Endothelial cell (in vitro differentiated cells): ENCODE data around the gene RRAS2. TPM values are rescaled to one million over a fixed set of nuclear protein-coding genes. Genes with fewer than 3 reads are reported as not detected.

ENCODE experiments used
- DNase-seq: peaks from one replicate; pipeline ENCODE4 v3.0.0; 2021; ENCODE audit warnings: low spot score
- H3K27ac Mint-ChIP-seq: one replicate; pipeline ENCODE4 v1.8.0; 2021; ENCODE audit warnings: mixed read lengths, inconsistent platforms; ENCODE audit not compliant: unreplicated experiment
- H3K27me3 Mint-ChIP-seq: one replicate; pipeline ENCODE4 v1.8.0; 2021; ENCODE audit warnings: mild to moderate bottlenecking, moderate library complexity, mixed read lengths, inconsistent platforms; ENCODE audit not compliant: unreplicated experiment
- H3K36me3 Mint-ChIP-seq: one replicate; pipeline ENCODE4 v1.8.0; 2021; ENCODE audit warnings: mild to moderate bottlenecking, low read depth, mixed read lengths, inconsistent platforms; ENCODE audit not compliant: unreplicated experiment
- H3K4me1 Mint-ChIP-seq: one replicate; pipeline ENCODE4 v1.8.0; 2021; ENCODE audit warnings: mild to moderate bottlenecking, mixed read lengths, inconsistent platforms; ENCODE audit not compliant: unreplicated experiment
- H3K4me3 Mint-ChIP-seq: one replicate; pipeline ENCODE4 v1.8.0; 2021; ENCODE audit warnings: mild to moderate bottlenecking, mixed read lengths, inconsistent platforms; ENCODE audit not compliant: unreplicated experiment
- H3K9me3 Mint-ChIP-seq: one replicate; pipeline ENCODE4 v1.8.0; 2021; ENCODE audit warnings: mixed read lengths, inconsistent platforms; ENCODE audit not compliant: unreplicated experiment
- CTCF ChIP-seq: fragments of 200-600 bp; sonication (generic); IDR thresholded peaks from one replicate; pipeline ENCODE4 v1.5.0; 2021; ENCODE audit warnings: antibody characterized with exemption; ENCODE audit not compliant: unreplicated experiment
- total RNA-seq: library from RNA; stranded (reverse); fragmentation: NEBNext Ultra II Directional; extraction: Animal tissue kit (Norgen Biotek cat#: 25700); gene quantifications from one replicate; pipeline ENCODE4 v1.2.1, GENCODE V29; 2021; ENCODE audit not compliant: unreplicated experiment

The RRAS2 gene
- total RNA-seq, 1 donor from 2014 or later, result 59.6 TPM

- H3K27ac Mint-ChIP-seq, result no peak overlapping the region
- H3K27me3 Mint-ChIP-seq, result peaks cover 1% of the 10 kb centered on the region
- H3K36me3 Mint-ChIP-seq, result no peaks in the 10 kb centered on the region
- H3K4me3 Mint-ChIP-seq, result no peak overlapping the region
- H3K4me1 Mint-ChIP-seq, result peaks cover 30% of the 10 kb centered on the region
- TF ChIP-seq CTCF, result no peak
- H3K9me3 Mint-ChIP-seq, result no peaks in the 10 kb centered on the region
- no peak for DNase-seq
These were observed 22.2 kb downstream of the RRAS2 start for GRCh38 chr11:14336507-14337503.

GRCh38 chr11:14335712-14336111 is 23.3 kb downstream of the RRAS2 start:
- no peak for DNase-seq
- peaks cover 30% of the 10 kb centered on the region for H3K4me1 Mint-ChIP-seq
- peaks cover 1% of the 10 kb centered on the region for H3K27me3 Mint-ChIP-seq
- H3K36me3 Mint-ChIP-seq, result no peaks in the 10 kb centered on the region
- H3K4me3 Mint-ChIP-seq, result no peak overlapping the region
- TF ChIP-seq CTCF, result no peak
- no peaks in the 10 kb centered on the region for H3K9me3 Mint-ChIP-seq
- no peak overlapping the region for H3K27ac Mint-ChIP-seq

GRCh38 chr11:14334893-14335292 is 24.1 kb downstream of the RRAS2 start:
- H3K27me3 Mint-ChIP-seq, result peaks cover 1% of the 10 kb centered on the region
- no peak for TF ChIP-seq CTCF
- peak overlapping the region; percentile 7 for H3K27ac Mint-ChIP-seq
- no peak for DNase-seq
- no peaks in the 10 kb centered on the region for H3K36me3 Mint-ChIP-seq
- no peak overlapping the region for H3K4me3 Mint-ChIP-seq
- no peaks in the 10 kb centered on the region for H3K9me3 Mint-ChIP-seq
- H3K4me1 Mint-ChIP-seq, result peaks cover 26% of the 10 kb centered on the region

GRCh38 chr11:14334192-14334591 is 24.8 kb downstream of the RRAS2 start:
- Mint-ChIP-seq H3K4me1 (peaks cover 26% of the 10 kb centered on the region), H3K36me3 (no peaks in the 10 kb centered on the region), H3K9me3 (no peaks in the 10 kb centered on the region), H3K27me3 (peaks cover 1% of the 10 kb centered on the region), H3K27ac (no peak overlapping the region), H3K4me3 (no peak overlapping the region)
- DNase-seq, result no peak
- no peak for TF ChIP-seq CTCF
